Caki2 (cell line): ENCODE results near the gene INPP5A. TPM values are rescaled to one million over a fixed set of nuclear protein-coding genes. Genes with fewer than 3 reads are reported as not detected.
A peak's percentile ranks its signal among the peaks of the same experiment; 100 is the strongest.

Experiments used
- DNase-seq: peaks from one replicate; pipeline ENCODE4 v3.0.0-alpha.2; 2015; ENCODE audit warnings: low read depth
- in situ Hi-C: cut with HindIII; loops from 2 replicates; pipeline ENCODE4 v1.10.0; 2016; ENCODE audit warnings: low sequenced_read_pairs, low pct_unique_long_range_greater_than_20kb, mixed read lengths
- total RNA-seq: library from RNA; depleted of rRNA; stranded (reverse); fragments of >200 nt; shearing (Covaris generic); gene quantifications from 2 replicates; pipeline ENCODE4 v1.2.3, GENCODE V29; 2014; ENCODE audit warnings: low replicate concordance

INPP5A gene
- total RNA-seq, 1 experiment from 2014 or later, result 21.2 TPM

- in situ Hi-C loops, result no loop called here
- DNase-seq, result peak; percentile 11
Measured at GRCh38 chr10:132774902-132775863, 237.6 kb downstream of the INPP5A start.

- in situ Hi-C loops, result no loop called here
Measured at GRCh38 chr10:132776186-132776585, 238.6 kb downstream of the INPP5A start.

GRCh38 chr10:132776821-132777220 is 239.2 kb downstream of the INPP5A start:
- no peak for DNase-seq
- in situ Hi-C loops, result no loop called here

More at GRCh38 chr10:132776186-132776585, 238.6 kb downstream of the INPP5A start:
- no peak for DNase-seq

GRCh38 chr10:132777441-132777840 is 239.9 kb downstream of the INPP5A start:
- in situ Hi-C loops, result no loop called here
- DNase-seq, result no peak

GRCh38 chr10:132779549-132780294 is 242.1 kb downstream of the INPP5A start:
- in situ Hi-C loops, result no loop called here
- no peak for DNase-seq

- no peak for DNase-seq
- in situ Hi-C loops, result no loop called here
Measured at GRCh38 chr10:132780356-132780755, 242.8 kb downstream of the INPP5A start.

- no peak for DNase-seq
- in situ Hi-C loops, result no loop called here
Measured at GRCh38 chr10:132781556-132781955, 244.0 kb downstream of the INPP5A start.

- no peak for DNase-seq
- in situ Hi-C loops, result no loop called here
Measured at GRCh38 chr10:132783165-132783939, 245.8 kb downstream of the INPP5A start.

GRCh38 chr10:132783940-132784865 is 246.6 kb downstream of the INPP5A start:
- in situ Hi-C loops, result no loop called here
- DNase-seq, result no peak

GRCh38 chr10:132784866-132785722 is 247.5 kb downstream of the INPP5A start:
- DNase-seq, result no peak
- in situ Hi-C loops, result no loop called here

GRCh38 chr10:132785723-132786475 is 248.3 kb downstream of the INPP5A start, which contains the start of gene NKX6-2:
TSS of gene NKX6-2 (minus strand) at chr10:132786147. CDS start at chr10:132785948, 199 bp downstream.
- in situ Hi-C loops, result no loop called here

GRCh38 chr10:132786476-132786883 is 248.9 kb downstream of the INPP5A start:
- in situ Hi-C loops, result no loop called here
- DNase-seq, result no peak

More at GRCh38 chr10:132785723-132786475, 248.3 kb downstream of the INPP5A start, which contains the start of gene NKX6-2:
- DNase-seq, result no peak

- in situ Hi-C loops, result no loop called here
- DNase-seq, result no peak
Measured at GRCh38 chr10:132786884-132787494, 249.4 kb downstream of the INPP5A start.

GRCh38 chr10:132787495-132788179 is 250.1 kb downstream of the INPP5A start:
- in situ Hi-C loops, result no loop called here
- DNase-seq, result no peak
